Common myeloid progenitor, CD34-positive (primary cell): ENCODE data around the gene IFIT2. TPM values are rescaled to one million over a fixed set of nuclear protein-coding genes. Genes with fewer than 3 reads are reported as not detected.
"Not testable (repeated sequence)": the region's sequence is repeated elsewhere in the genome, so short reads cannot be mapped to it uniquely, and the experiment has no call there.

Source experiments
- CTCF ChIA-PET: fragments of 350-600 bp; sonication (Branson Sonifier 250); formaldehyde crosslinking; loops from one replicate; lab custom pipeline; 2021; ENCODE audit warnings: antibody characterized with exemption; lab: Charles Lee
- POLR2A ChIA-PET: fragments of 350-600 bp; sonication (Branson Sonifier 250); formaldehyde crosslinking; loops from one replicate; lab custom pipeline; 2021; ENCODE audit warnings: antibody characterized with exemption; lab: Charles Lee
- DNase-seq, 3 donors: peaks; one replicate each; pipeline versions ENCODE4 v3.0.0 to v3.0.0-alpha.2; 2013
- H3K27ac ChIP-seq, 2 experiments: 1 replicate in 1 of 2; 2 replicates in 1 of 2; pipeline ENCODE4 v1.7.0; 2013; ENCODE audit warnings: inconsistent platforms in 2 of 2, low read length in 2 of 2, mild to moderate bottlenecking in 2 of 2, low read depth in 1 of 2, moderate library complexity in 1 of 2; ENCODE audit not compliant: severe bottlenecking in 2 of 2, insufficient read depth in 1 of 2, poor library complexity in 1 of 2
- H3K27me3 ChIP-seq, 5 experiments: replicated peaks in 2 of 5; 1 replicate in 3 of 5; 2 replicates in 2 of 5; pipeline versions ENCODE4 v1.6.1 to v1.7.0; 2013; ENCODE audit warnings: low read length in 4 of 5, mild to moderate bottlenecking in 2 of 5, moderate library complexity in 2 of 5, inconsistent platforms in 1 of 5; ENCODE audit not compliant: insufficient read depth in 5 of 5, control insufficient read depth in 4 of 5
- H3K36me3 ChIP-seq, 4 experiments: 1 replicate in 2 of 4; 2 replicates in 2 of 4; pipeline versions ENCODE4 v1.6.1 to v1.7.0; 2013; ENCODE audit warnings: low read length in 3 of 4, control low read depth in 1 of 4, mild to moderate bottlenecking in 1 of 4; ENCODE audit not compliant: control insufficient read depth in 4 of 4, insufficient read depth in 4 of 4
- H3K4me1 ChIP-seq, 4 experiments: 1 replicate in 3 of 4; 2 replicates in 1 of 4; pipeline versions ENCODE4 v1.6.1 to v1.7.1; 2013; ENCODE audit warnings: low read length in 3 of 4, mild to moderate bottlenecking in 3 of 4, control low read depth in 1 of 4, inconsistent platforms in 1 of 4, moderate library complexity in 1 of 4; ENCODE audit not compliant: control insufficient read depth in 4 of 4, insufficient read depth in 4 of 4; ENCODE audit errors: control extremely low read depth in 1 of 4
- H3K4me3 ChIP-seq, 7 experiments: 1 replicate in 4 of 7; 2 replicates in 3 of 7; pipeline versions ENCODE4 v1.5.1 to v1.7.0; 2013; ENCODE audit warnings: mild to moderate bottlenecking in 7 of 7, low read length in 6 of 7, moderate library complexity in 6 of 7, inconsistent platforms in 2 of 7, low read depth in 2 of 7, control low read depth in 1 of 7; ENCODE audit not compliant: insufficient read depth in 4 of 7, control insufficient read depth in 1 of 7; ENCODE audit errors: extremely low read depth in 1 of 7
- H3K9me3 ChIP-seq, 5 experiments: 1 replicate in 4 of 5; 2 replicates in 1 of 5; pipeline versions ENCODE4 v1.6.1 to v1.7.1; 2013; ENCODE audit warnings: low read length in 4 of 5, mild to moderate bottlenecking in 2 of 5, inconsistent platforms in 1 of 5, low read depth in 1 of 5, moderate library complexity in 1 of 5; ENCODE audit not compliant: control insufficient read depth in 4 of 5, insufficient read depth in 2 of 5; ENCODE audit errors: control extremely low read depth in 1 of 5
- WGBS: methylation state at CpG from one replicate; pipeline ENCODE4 v1.1.5; 2013; ENCODE audit not compliant: insufficient coverage; 5-methylcytosine and 5-hydroxymethylcytosine counted together
- polyA plus RNA-seq: library from polyadenylated mRNA; unstranded; fragments of 120-200 nt; gene quantifications from one replicate; pipeline ENCODE4 v1.2.1, GENCODE V29; 2013

IFIT2 gene, protein sequence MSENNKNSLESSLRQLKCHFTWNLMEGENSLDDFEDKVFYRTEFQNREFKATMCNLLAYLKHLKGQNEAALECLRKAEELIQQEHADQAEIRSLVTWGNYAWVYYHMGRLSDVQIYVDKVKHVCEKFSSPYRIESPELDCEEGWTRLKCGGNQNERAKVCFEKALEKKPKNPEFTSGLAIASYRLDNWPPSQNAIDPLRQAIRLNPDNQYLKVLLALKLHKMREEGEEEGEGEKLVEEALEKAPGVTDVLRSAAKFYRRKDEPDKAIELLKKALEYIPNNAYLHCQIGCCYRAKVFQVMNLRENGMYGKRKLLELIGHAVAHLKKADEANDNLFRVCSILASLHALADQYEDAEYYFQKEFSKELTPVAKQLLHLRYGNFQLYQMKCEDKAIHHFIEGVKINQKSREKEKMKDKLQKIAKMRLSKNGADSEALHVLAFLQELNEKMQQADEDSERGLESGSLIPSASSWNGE
- 6.4 TPM for polyA plus RNA-seq

DNA sequence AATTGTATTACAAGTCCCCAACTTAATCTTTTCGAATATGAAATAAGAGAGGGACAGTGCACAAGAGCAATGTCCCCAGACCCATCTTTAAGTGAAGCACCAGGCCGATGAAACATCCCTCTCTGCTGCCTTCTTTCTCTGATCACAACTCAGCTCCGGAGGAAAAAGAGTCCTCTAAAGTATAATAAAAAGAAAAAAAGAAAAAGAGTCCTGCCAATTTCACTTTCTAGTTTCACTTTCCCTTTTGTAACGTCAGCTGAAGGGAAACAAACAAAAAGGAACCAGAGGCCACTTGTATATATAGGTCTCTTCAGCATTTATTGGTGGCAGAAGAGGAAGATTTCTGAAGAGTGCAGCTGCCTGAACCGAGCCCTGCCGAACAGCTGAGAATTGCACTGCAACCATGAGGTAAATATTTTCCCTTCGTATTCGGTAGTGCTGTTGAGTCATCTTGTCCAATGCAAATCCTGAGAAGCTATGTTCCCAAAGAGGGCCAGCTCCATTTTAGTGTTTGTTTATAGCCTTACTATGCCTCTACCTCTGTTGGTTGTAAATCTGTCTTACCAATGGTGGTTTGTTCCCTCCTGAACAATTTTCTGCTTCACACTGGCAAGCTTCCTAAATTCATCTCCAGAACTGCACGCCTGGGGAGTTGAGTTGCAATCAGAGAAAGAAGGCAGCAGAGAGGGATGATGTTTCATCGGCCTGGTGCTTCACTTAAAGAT is at the start of gene IFIT2:
Gene IFIT2, plus strand, starts transcription at position 326 of the 725 bp plus-strand sequence. Its CDS starts 78 bp downstream, at position 404.
- no peaks in the 10 kb centered on the region for H3K9me3 ChIP-seq
- CTCF ChIA-PET, result interaction anchor here (0.8 to 3.2 kb wide), 9 partner anchors 8 to 90 kb away, joined by 3 to 18 read pairs (median 5); partner anchors contain the start of genes IFIT1 and IFIT3
- H3K4me3 ChIP-seq, result peak within 1 kb of the TSS in 6 of 7 experiments; percentile 66 to 95 (median 80)
- H3K36me3 ChIP-seq, result peaks cover 8 to 12% (median 10%) of the 10 kb centered on the region in 4 experiments
- WGBS, result 0% methylated on average over 5 of the region's 10 CpGs
- H3K27ac ChIP-seq, result peak within 1 kb of the TSS; percentile 62 to 89
- POLR2A ChIA-PET, result interaction anchor here (0.5 to 0.8 kb wide), 2 partner anchors 26 to 49 kb away, joined by 4 read pairs; partner anchors contain the start of gene IFIT3
- no peaks in the 10 kb centered on the region for H3K27me3 ChIP-seq
- H3K4me1 ChIP-seq, result peaks cover 16 to 42% (median 27%) of the 10 kb centered on the region in 4 experiments
- peak; percentile 80 to 93 (median 93) for DNase-seq

GRCh38 chr10:89252225-89252585 is 49.6 kb upstream of the IFIT2 start:
- H3K36me3 ChIP-seq, result no peaks in the 10 kb centered on the region
- no CpG with 5 or more reads among the region's 2 CpGs for WGBS
- H3K4me3 ChIP-seq, result peak overlapping the region in 4 of 7 experiments; percentile 82 to 96 (median 94)
- no peak overlapping the region for H3K27ac ChIP-seq
- peaks cover 3 to 23% (median 10%) of the 10 kb centered on the region in 4 experiments for H3K4me1 ChIP-seq
- ChIA-PET POLR2A (interaction anchor here (0.7 kb wide), 1 partner anchor 117 kb away, joined by 3 read pairs; no protein-coding TSS in a partner anchor), CTCF (interaction anchor here (0.9 to 4.1 kb wide), 6 partner anchors 10 to 137 kb away, joined by 3 to 19 read pairs (median 8); no protein-coding TSS in a partner anchor)
- H3K9me3 ChIP-seq, result peaks cover 0 to 8% (median 7%) of the 10 kb centered on the region in 5 experiments
- H3K27me3 ChIP-seq, result no peaks in the 10 kb centered on the region
- no peak for DNase-seq

DNA sequence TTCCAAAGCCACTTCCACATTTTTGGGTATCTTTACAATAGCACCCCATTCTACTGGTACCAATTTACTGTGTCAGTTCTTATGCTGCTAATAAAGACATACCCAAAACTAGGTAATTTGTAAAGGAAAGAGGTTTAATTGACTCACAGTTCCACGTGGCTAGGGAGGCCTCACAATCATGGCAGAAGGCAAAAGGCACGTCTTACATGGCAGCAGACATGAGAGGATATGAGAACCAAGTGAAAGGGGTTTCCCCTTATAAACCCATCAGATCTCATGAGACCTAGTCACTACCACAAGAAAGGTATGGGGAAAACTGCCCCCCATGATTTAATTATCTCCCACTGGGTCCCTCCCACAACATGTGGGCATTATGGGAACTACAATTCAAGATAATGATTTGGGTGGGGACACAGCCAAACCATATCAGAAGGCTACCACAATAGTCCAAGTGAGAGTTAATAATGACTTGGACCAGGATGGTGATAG is 46.7 kb upstream of the IFIT2 start:
- DNase-seq, result peak in 1 of 3 donors; percentile 6
- H3K27me3 ChIP-seq, POLR2A ChIA-PET, H3K27ac ChIP-seq, H3K9me3 ChIP-seq, H3K4me3 ChIP-seq, H3K36me3 ChIP-seq: not testable (repeated sequence)
- WGBS, result 88% methylated on average over 2 of the region's 2 CpGs
- CTCF ChIA-PET, result interaction anchor here (1.5 kb wide), 1 partner anchor 115 kb away, joined by 7 read pairs; no protein-coding TSS in a partner anchor
- peaks cover 3 to 23% (median 10%) of the 10 kb centered on the region in 4 experiments for H3K4me1 ChIP-seq

DNA sequence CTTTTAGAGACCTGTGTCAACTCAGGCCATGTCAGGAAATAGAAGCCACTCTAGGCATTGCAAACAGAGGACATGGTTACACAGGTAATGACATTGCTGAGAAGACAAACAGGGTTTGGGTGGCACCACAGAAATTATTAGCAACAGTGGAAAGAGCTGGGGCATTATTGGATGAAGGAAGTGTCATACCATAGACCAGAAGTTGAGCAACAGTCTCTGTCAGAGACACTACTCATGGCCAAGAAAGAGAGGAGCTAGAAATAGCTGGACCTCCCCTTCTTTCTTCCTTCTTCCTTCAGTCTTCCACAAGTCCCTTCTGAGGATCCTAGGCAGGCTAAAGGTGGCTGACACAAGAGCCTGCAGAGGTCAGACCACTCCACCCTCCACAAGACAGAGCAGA is 46.1 kb upstream of the IFIT2 start:
- POLR2A ChIA-PET, result no interaction called here
- no peak overlapping the region for H3K4me3 ChIP-seq

GRCh38 chr10:89256340-89256739 is 45.5 kb upstream of the IFIT2 start:
- peaks cover 0 to 14% (median 3%) of the 10 kb centered on the region in 4 experiments for H3K4me1 ChIP-seq

More for the DNA sequence above, 46.1 kb upstream of the IFIT2 start:
- Histone ChIP-seq H3K27ac (no peak overlapping the region), H3K36me3 (no peaks in the 10 kb centered on the region), H3K9me3 (peaks cover 0 to 8% (median 7%) of the 10 kb centered on the region in 5 experiments), H3K4me1 (peaks cover 0 to 20% (median 9%) of the 10 kb centered on the region in 4 experiments), H3K27me3 (no peaks in the 10 kb centered on the region)
- no peak for DNase-seq
- CTCF ChIA-PET, result interaction anchor here (1.1 to 1.5 kb wide), 2 partner anchors 114 to 134 kb away, joined by 5 to 7 read pairs; no protein-coding TSS in a partner anchor

DNA sequence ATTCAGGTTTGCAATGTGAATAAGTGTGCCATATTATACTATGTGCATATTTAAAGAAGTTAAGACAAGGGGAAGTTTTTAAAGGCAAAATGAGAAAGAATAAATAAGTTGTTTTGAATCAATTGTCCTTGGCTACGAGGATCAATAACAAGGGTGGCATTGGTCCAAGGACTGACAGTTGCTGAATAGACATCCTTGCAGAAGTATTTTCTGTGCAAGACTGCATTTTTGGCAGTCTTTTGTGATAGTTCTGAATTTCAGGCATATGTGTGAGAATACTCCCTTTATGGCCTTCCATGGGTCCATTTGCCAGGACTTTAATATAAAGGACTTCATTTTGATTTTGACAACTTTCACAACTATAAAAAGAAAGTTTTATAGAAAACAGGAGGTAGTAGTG is 44.9 kb upstream of the IFIT2 start:
- Histone ChIP-seq H3K36me3 (no peaks in the 10 kb centered on the region), H3K27ac (no peak overlapping the region), H3K4me1 (peaks cover 0 to 13% (median 2%) of the 10 kb centered on the region in 4 experiments), H3K9me3 (peaks cover 0 to 8% (median 7%) of the 10 kb centered on the region in 5 experiments), H3K4me3 (no peak overlapping the region), H3K27me3 (no peaks in the 10 kb centered on the region)
- CTCF ChIA-PET, result interaction anchor here (1.1 to 1.5 kb wide), 3 partner anchors 113 to 133 kb away, joined by 5 to 7 read pairs (median 5); no protein-coding TSS in a partner anchor
- no peak for DNase-seq
- POLR2A ChIA-PET, result no interaction called here
- 92% methylated on average over 1 of the region's 1 CpG for WGBS

More at GRCh38 chr10:89256340-89256739, 45.5 kb upstream of the IFIT2 start:
- Histone ChIP-seq H3K9me3 (peaks cover 0 to 8% (median 7%) of the 10 kb centered on the region in 5 experiments), H3K27ac (no peak overlapping the region), H3K4me3 (no peak overlapping the region), H3K36me3 (no peaks in the 10 kb centered on the region), H3K27me3 (no peaks in the 10 kb centered on the region)
- no peak for DNase-seq
- POLR2A ChIA-PET, result no interaction called here
- CTCF ChIA-PET, result interaction anchor here (0.5 to 1.5 kb wide), 3 partner anchors 19 to 133 kb away, joined by 3 to 7 read pairs (median 5); no protein-coding TSS in a partner anchor
- WGBS, result 94% methylated on average over 2 of the region's 3 CpGs
